ENCODE measurements around the gene CSMD2. TPM values are rescaled to one million over a fixed set of nuclear protein-coding genes. Genes with fewer than 3 reads are reported as not detected.

Gene CSMD2
- total and polyA plus RNA-seq, 2 experiments from 2014 or later, result 5.3 to 16.6 TPM

DNA sequence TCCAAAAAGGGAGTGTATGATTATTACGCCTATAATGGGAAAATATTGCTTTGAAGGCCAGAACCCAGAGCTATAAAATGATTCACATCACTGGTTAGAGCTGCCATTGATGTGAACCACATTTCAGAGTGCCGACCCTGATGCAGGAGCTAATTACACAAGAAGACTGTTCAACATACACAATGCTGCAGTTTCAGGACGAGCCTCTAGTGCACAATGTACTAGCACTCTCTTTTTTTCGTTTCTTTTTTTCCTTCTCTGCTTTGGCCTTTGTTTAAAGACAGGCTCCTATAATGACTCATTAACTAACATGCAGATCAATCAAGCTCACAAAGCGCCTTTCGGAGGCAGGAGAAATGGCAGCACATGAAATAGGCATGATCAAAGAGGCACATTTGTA lies 367.2 kb downstream of the CSMD2 start:
- no peaks in the 10 kb centered on the region for H3F3A ChIP-seq (replicated peaks; ENCODE audit: low read depth)
- Mint-ChIP-seq H3K9me3 (peaks cover 14% of the 10 kb centered on the region), H3K36me3 (ENCODE audit: low read depth) (peaks cover 65% of the 10 kb centered on the region), H3K4me1 (peaks cover 8% of the 10 kb centered on the region; the same call in 2 of the 3 replicates), H3K27ac (no peak overlapping the region), H3K27me3 (ENCODE audit: insufficient read depth, low read depth, poor library complexity) (peaks cover 10% of the 10 kb centered on the region), H3K4me3 (no peak overlapping the region)
- H3K4me2 ChIP-seq, result no peak overlapping the region
- H3K4me3 ChIP-seq, result no peak overlapping the region
- H3K36me3 ChIP-seq (ENCODE audit: insufficient read depth), result peaks cover 10% of the 10 kb centered on the region; the same call in 1 of the 2 replicates
- H2AFZ ChIP-seq, result no peak overlapping the region
- DNase-seq (ENCODE audit: low spot score) (no peak), ATAC-seq (no peak; the same call in 2 of the 3 replicates)
- no peak overlapping the region for H3K27ac ChIP-seq (ENCODE audit: low read depth)
- H3K27me3 ChIP-seq (ENCODE audit: insufficient read depth), result no peaks in the 10 kb centered on the region
- TF ChIP-seq ZNF114 (CRISPR knock-in tag; IDR thresholded peaks at IDR 0.05) (no peak), EZH2 (IDR thresholded peaks at IDR 0.05; ENCODE audit: low read depth, unreplicated experiment) (no peak), REST (IDR thresholded peaks at IDR 0.05; ENCODE audit: unreplicated experiment) (no peak), EZH2phosphoT487 (IDR thresholded peaks at IDR 0.05; ENCODE audit: unreplicated experiment) (no peak), ETS1 (IDR thresholded peaks at IDR 0.05) (no peak), JUNB (IDR thresholded peaks at IDR 0.05; ENCODE audit: unreplicated experiment) (no peak), STAT1 (IDR thresholded peaks at IDR 0.05; ENCODE audit: unreplicated experiment) (no peak), CREB1 (CRISPR knock-in tag; IDR thresholded peaks at IDR 0.05; ENCODE audit: low read depth) (no peak), ZNF331 (CRISPR knock-in tag; IDR thresholded peaks at IDR 0.05; ENCODE audit: low read depth) (no peak), POLR2AphosphoS5 (IDR thresholded peaks at IDR 0.05; ENCODE audit: low read depth) (no peak), NANOG (IDR thresholded peaks at IDR 0.05; ENCODE audit: borderline replicate concordance) (no peak)
- TF ChIP-seq, protein P1, sequence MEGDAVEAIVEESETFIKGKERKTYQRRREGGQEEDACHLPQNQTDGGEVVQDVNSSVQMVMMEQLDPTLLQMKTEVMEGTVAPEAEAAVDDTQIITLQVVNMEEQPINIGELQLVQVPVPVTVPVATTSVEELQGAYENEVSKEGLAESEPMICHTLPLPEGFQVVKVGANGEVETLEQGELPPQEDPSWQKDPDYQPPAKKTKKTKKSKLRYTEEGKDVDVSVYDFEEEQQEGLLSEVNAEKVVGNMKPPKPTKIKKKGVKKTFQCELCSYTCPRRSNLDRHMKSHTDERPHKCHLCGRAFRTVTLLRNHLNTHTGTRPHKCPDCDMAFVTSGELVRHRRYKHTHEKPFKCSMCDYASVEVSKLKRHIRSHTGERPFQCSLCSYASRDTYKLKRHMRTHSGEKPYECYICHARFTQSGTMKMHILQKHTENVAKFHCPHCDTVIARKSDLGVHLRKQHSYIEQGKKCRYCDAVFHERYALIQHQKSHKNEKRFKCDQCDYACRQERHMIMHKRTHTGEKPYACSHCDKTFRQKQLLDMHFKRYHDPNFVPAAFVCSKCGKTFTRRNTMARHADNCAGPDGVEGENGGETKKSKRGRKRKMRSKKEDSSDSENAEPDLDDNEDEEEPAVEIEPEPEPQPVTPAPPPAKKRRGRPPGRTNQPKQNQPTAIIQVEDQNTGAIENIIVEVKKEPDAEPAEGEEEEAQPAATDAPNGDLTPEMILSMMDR (conservative IDR thresholded peaks at IDR 0.05; ENCODE audit: low read depth in 2 of 2), result no peak
- TF ChIP-seq, protein P2, sequence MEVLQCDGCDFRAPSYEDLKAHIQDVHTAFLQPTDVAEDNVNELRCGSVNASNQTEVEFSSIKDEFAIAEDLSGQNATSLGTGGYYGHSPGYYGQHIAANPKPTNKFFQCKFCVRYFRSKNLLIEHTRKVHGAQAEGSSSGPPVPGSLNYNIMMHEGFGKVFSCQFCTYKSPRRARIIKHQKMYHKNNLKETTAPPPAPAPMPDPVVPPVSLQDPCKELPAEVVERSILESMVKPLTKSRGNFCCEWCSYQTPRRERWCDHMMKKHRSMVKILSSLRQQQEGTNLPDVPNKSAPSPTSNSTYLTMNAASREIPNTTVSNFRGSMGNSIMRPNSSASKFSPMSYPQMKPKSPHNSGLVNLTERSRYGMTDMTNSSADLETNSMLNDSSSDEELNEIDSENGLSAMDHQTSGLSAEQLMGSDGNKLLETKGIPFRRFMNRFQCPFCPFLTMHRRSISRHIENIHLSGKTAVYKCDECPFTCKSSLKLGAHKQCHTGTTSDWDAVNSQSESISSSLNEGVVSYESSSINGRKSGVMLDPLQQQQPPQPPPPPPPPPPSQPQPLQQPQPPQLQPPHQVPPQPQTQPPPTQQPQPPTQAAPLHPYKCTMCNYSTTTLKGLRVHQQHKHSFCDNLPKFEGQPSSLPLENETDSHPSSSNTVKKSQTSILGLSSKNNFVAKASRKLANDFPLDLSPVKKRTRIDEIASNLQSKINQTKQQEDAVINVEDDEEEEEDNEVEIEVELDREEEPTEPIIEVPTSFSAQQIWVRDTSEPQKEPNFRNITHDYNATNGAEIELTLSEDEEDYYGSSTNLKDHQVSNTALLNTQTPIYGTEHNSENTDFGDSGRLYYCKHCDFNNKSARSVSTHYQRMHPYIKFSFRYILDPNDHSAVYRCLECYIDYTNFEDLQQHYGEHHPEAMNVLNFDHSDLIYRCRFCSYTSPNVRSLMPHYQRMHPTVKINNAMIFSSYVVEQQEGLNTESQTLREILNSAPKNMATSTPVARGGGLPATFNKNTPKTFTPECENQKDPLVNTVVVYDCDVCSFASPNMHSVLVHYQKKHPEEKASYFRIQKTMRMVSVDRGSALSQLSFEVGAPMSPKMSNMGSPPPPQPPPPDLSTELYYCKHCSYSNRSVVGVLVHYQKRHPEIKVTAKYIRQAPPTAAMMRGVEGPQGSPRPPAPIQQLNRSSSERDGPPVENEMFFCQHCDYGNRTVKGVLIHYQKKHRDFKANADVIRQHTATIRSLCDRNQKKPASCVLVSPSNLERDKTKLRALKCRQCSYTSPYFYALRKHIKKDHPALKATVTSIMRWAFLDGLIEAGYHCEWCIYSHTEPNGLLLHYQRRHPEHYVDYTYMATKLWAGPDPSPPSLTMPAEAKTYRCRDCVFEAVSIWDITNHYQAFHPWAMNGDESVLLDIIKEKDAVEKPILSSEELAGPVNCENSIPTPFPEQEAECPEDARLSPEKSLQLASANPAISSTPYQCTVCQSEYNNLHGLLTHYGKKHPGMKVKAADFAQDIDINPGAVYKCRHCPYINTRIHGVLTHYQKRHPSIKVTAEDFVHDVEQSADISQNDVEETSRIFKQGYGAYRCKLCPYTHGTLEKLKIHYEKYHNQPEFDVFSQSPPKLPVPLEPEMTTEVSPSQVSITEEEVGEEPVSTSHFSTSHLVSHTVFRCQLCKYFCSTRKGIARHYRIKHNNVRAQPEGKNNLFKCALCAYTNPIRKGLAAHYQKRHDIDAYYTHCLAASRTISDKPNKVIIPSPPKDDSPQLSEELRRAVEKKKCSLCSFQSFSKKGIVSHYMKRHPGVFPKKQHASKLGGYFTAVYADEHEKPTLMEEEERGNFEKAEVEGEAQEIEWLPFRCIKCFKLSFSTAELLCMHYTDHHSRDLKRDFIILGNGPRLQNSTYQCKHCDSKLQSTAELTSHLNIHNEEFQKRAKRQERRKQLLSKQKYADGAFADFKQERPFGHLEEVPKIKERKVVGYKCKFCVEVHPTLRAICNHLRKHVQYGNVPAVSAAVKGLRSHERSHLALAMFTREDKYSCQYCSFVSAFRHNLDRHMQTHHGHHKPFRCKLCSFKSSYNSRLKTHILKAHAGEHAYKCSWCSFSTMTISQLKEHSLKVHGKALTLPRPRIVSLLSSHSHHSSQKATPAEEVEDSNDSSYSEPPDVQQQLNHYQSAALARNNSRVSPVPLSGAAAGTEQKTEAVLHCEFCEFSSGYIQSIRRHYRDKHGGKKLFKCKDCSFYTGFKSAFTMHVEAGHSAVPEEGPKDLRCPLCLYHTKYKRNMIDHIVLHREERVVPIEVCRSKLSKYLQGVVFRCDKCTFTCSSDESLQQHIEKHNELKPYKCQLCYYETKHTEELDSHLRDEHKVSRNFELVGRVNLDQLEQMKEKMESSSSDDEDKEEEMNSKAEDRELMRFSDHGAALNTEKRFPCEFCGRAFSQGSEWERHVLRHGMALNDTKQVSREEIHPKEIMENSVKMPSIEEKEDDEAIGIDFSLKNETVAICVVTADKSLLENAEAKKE (CRISPR knock-in tag; IDR thresholded peaks at IDR 0.05), result no peak
- H4K20me1 ChIP-seq (replicated peaks; ENCODE audit: insufficient read depth), result no peaks in the 10 kb centered on the region
- H3K79me2 ChIP-seq (replicated peaks; ENCODE audit: insufficient read depth), result no peaks in the 10 kb centered on the region
- no peaks in the 10 kb centered on the region; the same call in 1 of the 2 replicates for H3K4me1 ChIP-seq (ENCODE audit: insufficient read depth)
- peaks cover 7% of the 10 kb centered on the region; the same call in 1 of the 2 replicates for H3K9me2 ChIP-seq (ENCODE audit: insufficient read depth)
